Measurements from ENCODE around the gene AHSA1. TPM values are rescaled to one million over a fixed set of nuclear protein-coding genes. Genes with fewer than 3 reads are reported as not detected.
A peak's percentile ranks its signal among the peaks of the same experiment; 100 is the strongest.

AHSA1 gene
- polyA plus RNA-seq, 1 of the 3 experiments (the other 2 are of a cell fraction) = 366 TPM

DNA sequence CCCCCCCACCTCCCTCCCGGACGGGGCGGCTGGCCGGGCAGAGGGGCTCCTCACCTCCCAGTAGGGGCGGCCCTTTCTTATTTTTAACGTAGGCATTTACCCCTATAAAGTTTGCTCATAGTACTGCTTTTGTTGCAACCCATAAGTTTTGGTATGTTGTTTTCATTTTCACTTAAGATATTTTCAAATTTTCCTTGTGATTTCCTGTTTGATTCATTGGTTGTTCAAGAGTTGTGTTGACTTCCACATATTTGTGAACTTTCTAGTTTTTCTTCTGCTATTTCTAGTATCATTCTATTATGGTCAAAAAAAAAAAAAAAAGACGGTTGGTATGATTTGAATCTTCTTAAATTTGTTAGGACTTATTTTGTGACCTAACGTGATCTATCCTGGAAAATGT lies 41.1 kb upstream of the AHSA1 start:
- no peak for DNase-seq
- Histone ChIP-seq H3K9me3 (peaks cover 10% of the 10 kb centered on the region; the same call in 1 of the 2 replicates), H3K36me3 (replicated peaks in 1 of 2; ENCODE audit: control insufficient read depth in 1 of 2, insufficient read depth in 2 of 2, low read length in 1 of 2) (peaks cover 8 to 16% of the 10 kb centered on the region in 2 experiments), H3K9me2 (no peaks in the 10 kb centered on the region), H3K4me2 (no peak overlapping the region), H3K27ac (ENCODE audit: low read depth in 2 of 2, low read length in 1 of 2) (no peak overlapping the region), H3F3A (replicated peaks; ENCODE audit: insufficient read depth) (peaks cover 8% of the 10 kb centered on the region), H2AFZ (ENCODE audit: low read depth) (no peak overlapping the region), H4K20me1 (ENCODE audit: insufficient read depth) (no peaks in the 10 kb centered on the region), H3K27me3 (ENCODE audit: insufficient read depth) (no peaks in the 10 kb centered on the region), H3K4me3 (ENCODE audit: low read depth in 2 of 2, low read length in 1 of 2) (no peak overlapping the region), H3K4me1 (ENCODE audit: control insufficient read depth in 1 of 2, insufficient read depth in 2 of 2, low read depth in 1 of 2, low read length in 1 of 2) (no peaks in the 10 kb centered on the region), H3K79me2 (ENCODE audit: insufficient read depth) (no peaks in the 10 kb centered on the region), H3K9ac (no peak overlapping the region)
- no peak for TF ChIP-seq YY1 (IDR thresholded peaks at IDR 0.05; ENCODE audit: low read depth)
- TF ChIP-seq TCF12 (IDR thresholded peaks at IDR 0.05) = no peak
- no peak for TF ChIP-seq TEAD4 (IDR thresholded peaks at IDR 0.05; ENCODE audit: borderline replicate concordance, insufficient read depth)
- no peak for TF ChIP-seq EP300 (IDR thresholded peaks at IDR 0.05; ENCODE audit: borderline replicate concordance in 1 of 2, low read depth in 1 of 2, low read length in 1 of 2)
- WGBS (ENCODE audit: low lambda C conversion rate) = 77% methylated on average over 4 of the region's 8 CpGs
- POLR2A ChIA-PET = no interaction called here
- CTCF ChIA-PET = no interaction called here

DNA sequence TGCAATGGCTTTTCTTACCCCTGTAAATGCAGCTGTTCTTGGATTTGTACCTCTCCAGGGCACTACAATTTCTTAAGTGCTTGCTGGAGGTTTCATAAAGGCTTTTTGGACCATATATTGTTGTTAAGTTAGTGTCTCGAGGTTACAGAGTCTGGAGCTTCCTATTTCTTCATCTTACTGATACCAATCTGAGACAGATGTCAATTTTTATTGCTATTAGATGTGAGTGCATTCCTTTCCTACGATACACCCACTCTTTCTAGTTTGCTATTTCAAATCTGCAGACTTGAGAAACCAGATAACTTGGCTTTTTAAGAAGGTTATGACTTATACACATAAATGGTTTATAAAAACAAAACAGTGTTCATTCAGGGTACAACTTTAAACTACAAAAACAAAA lies 36.7 kb upstream of the AHSA1 start:
- ChIA-PET CTCF (no interaction called here), POLR2A (no interaction called here)
- Histone ChIP-seq H3K36me3 (replicated peaks in 1 of 2; ENCODE audit: control insufficient read depth in 1 of 2, insufficient read depth in 2 of 2, low read length in 1 of 2) (peaks cover 32 to 48% of the 10 kb centered on the region in 2 experiments), H3K9ac (no peak overlapping the region), H3K27ac (ENCODE audit: low read depth in 2 of 2, low read length in 1 of 2) (no peak overlapping the region), H3K27me3 (ENCODE audit: insufficient read depth) (no peaks in the 10 kb centered on the region), H3K4me1 (ENCODE audit: control insufficient read depth in 1 of 2, insufficient read depth in 2 of 2, low read depth in 1 of 2, low read length in 1 of 2) (no peaks in the 10 kb centered on the region), H3K4me2 (no peak overlapping the region), H3K4me3 (ENCODE audit: low read depth in 2 of 2, low read length in 1 of 2) (no peak overlapping the region), H3K79me2 (ENCODE audit: insufficient read depth) (no peaks in the 10 kb centered on the region), H3K9me2 (no peaks in the 10 kb centered on the region), H2AFZ (ENCODE audit: low read depth) (no peak overlapping the region), H4K20me1 (ENCODE audit: insufficient read depth) (no peaks in the 10 kb centered on the region), H3K9me3 (peaks cover 10% of the 10 kb centered on the region; the same call in 1 of the 2 replicates), H3F3A (replicated peaks; ENCODE audit: insufficient read depth) (peaks cover 9% of the 10 kb centered on the region)
- no peak for DNase-seq
- 43% methylated on average over 2 of the region's 2 CpGs for WGBS (ENCODE audit: low lambda C conversion rate)
- no peak for TF ChIP-seq GATA2 (CRISPR knock-in tag; IDR thresholded peaks at IDR 0.05)
- no peak for TF ChIP-seq MXI1 (IDR thresholded peaks at IDR 0.05; ENCODE audit: low read depth, low read length)
- TF ChIP-seq, protein P1, sequence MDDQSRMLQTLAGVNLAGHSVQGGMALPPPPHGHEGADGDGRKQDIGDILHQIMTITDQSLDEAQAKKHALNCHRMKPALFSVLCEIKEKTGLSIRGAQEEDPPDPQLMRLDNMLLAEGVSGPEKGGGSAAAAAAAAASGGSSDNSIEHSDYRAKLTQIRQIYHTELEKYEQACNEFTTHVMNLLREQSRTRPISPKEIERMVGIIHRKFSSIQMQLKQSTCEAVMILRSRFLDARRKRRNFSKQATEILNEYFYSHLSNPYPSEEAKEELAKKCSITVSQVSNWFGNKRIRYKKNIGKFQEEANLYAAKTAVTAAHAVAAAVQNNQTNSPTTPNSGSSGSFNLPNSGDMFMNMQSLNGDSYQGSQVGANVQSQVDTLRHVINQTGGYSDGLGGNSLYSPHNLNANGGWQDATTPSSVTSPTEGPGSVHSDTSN (IDR thresholded peaks at IDR 0.05) = 0 out of 2 replicates have a peak, but pooled peaks have one; percentile 9

DNA sequence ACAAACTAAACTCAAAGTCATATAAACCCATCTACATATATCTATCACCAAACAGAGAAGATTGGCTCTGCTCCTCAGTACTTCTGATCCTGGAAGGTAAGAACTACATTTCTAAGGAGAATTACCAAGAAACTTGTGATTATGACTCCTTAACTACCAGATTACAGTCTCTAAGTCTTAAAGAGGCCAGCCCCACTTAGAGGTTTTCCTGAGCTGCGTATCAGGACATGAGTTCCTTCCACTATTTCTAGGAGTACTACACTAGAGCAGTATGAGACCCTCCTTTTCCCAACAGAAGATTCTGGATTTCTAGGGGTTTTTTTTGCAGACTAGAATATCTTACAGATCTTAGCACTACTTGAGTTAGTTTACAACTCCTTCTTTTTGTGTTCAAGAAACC lies 34.5 kb upstream of the AHSA1 start, which contains the start of gene NOXRED1:
Gene NOXRED1 (minus strand): TSS at position 101 of the 400 bp plus-strand sequence. CDS start 634 bp downstream, outside the sequence.
- H3K4me2 ChIP-seq = no peak within 1 kb of the TSS
- WGBS (ENCODE audit: low lambda C conversion rate) = 100% methylated on average over 1 of the region's 1 CpG
- H3K36me3 ChIP-seq (replicated peaks in 1 of 2; ENCODE audit: control insufficient read depth in 1 of 2, insufficient read depth in 2 of 2, low read length in 1 of 2) = peaks cover 47 to 70% of the 10 kb centered on the region in 2 experiments
- H3K9ac ChIP-seq = no peak within 1 kb of the TSS
- H3K79me2 ChIP-seq (ENCODE audit: insufficient read depth) = no peaks in the 10 kb centered on the region
- ChIA-PET POLR2A (no interaction called here), CTCF (no interaction called here)
- peaks cover 10% of the 10 kb centered on the region; the same call in 1 of the 2 replicates for H3K9me3 ChIP-seq
- H3K27me3 ChIP-seq (ENCODE audit: insufficient read depth) = no peaks in the 10 kb centered on the region
- H2AFZ ChIP-seq (ENCODE audit: low read depth) = no peak within 1 kb of the TSS
- H3K9me2 ChIP-seq = no peaks in the 10 kb centered on the region
- H3K4me1 ChIP-seq (ENCODE audit: control insufficient read depth in 1 of 2, insufficient read depth in 2 of 2, low read depth in 1 of 2, low read length in 1 of 2) = no peaks in the 10 kb centered on the region
- no peak within 1 kb of the TSS for H3K4me3 ChIP-seq (ENCODE audit: low read depth in 2 of 2, low read length in 1 of 2)
- no peak within 1 kb of the TSS for H3K27ac ChIP-seq (ENCODE audit: low read depth in 2 of 2, low read length in 1 of 2)
- TF ChIP-seq, protein P2, sequence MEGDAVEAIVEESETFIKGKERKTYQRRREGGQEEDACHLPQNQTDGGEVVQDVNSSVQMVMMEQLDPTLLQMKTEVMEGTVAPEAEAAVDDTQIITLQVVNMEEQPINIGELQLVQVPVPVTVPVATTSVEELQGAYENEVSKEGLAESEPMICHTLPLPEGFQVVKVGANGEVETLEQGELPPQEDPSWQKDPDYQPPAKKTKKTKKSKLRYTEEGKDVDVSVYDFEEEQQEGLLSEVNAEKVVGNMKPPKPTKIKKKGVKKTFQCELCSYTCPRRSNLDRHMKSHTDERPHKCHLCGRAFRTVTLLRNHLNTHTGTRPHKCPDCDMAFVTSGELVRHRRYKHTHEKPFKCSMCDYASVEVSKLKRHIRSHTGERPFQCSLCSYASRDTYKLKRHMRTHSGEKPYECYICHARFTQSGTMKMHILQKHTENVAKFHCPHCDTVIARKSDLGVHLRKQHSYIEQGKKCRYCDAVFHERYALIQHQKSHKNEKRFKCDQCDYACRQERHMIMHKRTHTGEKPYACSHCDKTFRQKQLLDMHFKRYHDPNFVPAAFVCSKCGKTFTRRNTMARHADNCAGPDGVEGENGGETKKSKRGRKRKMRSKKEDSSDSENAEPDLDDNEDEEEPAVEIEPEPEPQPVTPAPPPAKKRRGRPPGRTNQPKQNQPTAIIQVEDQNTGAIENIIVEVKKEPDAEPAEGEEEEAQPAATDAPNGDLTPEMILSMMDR (IDR thresholded peaks at IDR 0.05) = no peak
- TF ChIP-seq, protein P3, sequence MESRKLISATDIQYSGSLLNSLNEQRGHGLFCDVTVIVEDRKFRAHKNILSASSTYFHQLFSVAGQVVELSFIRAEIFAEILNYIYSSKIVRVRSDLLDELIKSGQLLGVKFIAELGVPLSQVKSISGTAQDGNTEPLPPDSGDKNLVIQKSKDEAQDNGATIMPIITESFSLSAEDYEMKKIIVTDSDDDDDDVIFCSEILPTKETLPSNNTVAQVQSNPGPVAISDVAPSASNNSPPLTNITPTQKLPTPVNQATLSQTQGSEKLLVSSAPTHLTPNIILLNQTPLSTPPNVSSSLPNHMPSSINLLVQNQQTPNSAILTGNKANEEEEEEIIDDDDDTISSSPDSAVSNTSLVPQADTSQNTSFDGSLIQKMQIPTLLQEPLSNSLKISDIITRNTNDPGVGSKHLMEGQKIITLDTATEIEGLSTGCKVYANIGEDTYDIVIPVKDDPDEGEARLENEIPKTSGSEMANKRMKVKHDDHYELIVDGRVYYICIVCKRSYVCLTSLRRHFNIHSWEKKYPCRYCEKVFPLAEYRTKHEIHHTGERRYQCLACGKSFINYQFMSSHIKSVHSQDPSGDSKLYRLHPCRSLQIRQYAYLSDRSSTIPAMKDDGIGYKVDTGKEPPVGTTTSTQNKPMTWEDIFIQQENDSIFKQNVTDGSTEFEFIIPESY (IDR thresholded peaks at IDR 0.05; ENCODE audit: borderline replicate concordance, low read depth) = no peak
- no peak for TF ChIP-seq ELF1 (IDR thresholded peaks at IDR 0.05)
- no peak for TF ChIP-seq NFIC (IDR thresholded peaks at IDR 0.05; ENCODE audit: borderline replicate concordance)
- DNase-seq = no peak
- H3F3A ChIP-seq (replicated peaks; ENCODE audit: insufficient read depth) = peaks cover 3% of the 10 kb centered on the region
- H4K20me1 ChIP-seq (ENCODE audit: insufficient read depth) = no peaks in the 10 kb centered on the region

Data from SK-N-SH (cell line).